ENCODE measurements around the gene OR2S2. TPM values are rescaled to one million over a fixed set of nuclear protein-coding genes. Genes with fewer than 3 reads are reported as not detected.
"Not testable (repeated sequence)": the region's sequence is repeated elsewhere in the genome, so short reads cannot be mapped to it uniquely, and the experiment has no call there.

The OR2S2 gene
- total RNA-seq, 6 donors from 2014 or later, result not detected

GRCh38 chr9:35998333-35998732 is 40.4 kb upstream of the OR2S2 start:
- Histone ChIP-seq H3K27ac (no peak overlapping the region), H3K4me3 (no peak overlapping the region), H3K27me3 (no peaks in the 10 kb centered on the region), H3K4me1 (no peaks in the 10 kb centered on the region), H3K9me3 (peaks cover 0 to 9% (median 6%) of the 10 kb centered on the region in 4 donors), H3K36me3 (no peaks in the 10 kb centered on the region)
- TF ChIP-seq EP300 (IDR thresholded peaks at IDR 0.05) (no peak), POLR2AphosphoS5 (IDR thresholded peaks at IDR 0.05) (no peak), CTCF (IDR thresholded peaks at IDR 0.05) (no peak), POLR2A (IDR thresholded peaks at IDR 0.05) (no peak)
- no peak for ATAC-seq (ENCODE audit: low FRiP score in 2 of 2)
- WGBS, 2 donors, result 76 to 86% methylated on average over 1 of the region's 1 CpG
- no peak for DNase-seq

GRCh38 chr9:35997016-35997415 is 39.1 kb upstream of the OR2S2 start:
- WGBS, 2 donors, result 61 to 76% methylated on average over 4 of the region's 4 CpGs

GRCh38 chr9:35996358-35996970 is 38.5 kb upstream of the OR2S2 start:
- Histone ChIP-seq H3K4me1 (no peaks in the 10 kb centered on the region), H3K36me3 (no peaks in the 10 kb centered on the region), H3K27me3 (no peaks in the 10 kb centered on the region), H3K27ac (peak overlapping the region in 3 of 4 donors; percentile 23 to 69 (median 42)), H3K4me3 (no peak overlapping the region), H3K9me3 (peaks cover 0 to 9% (median 6%) of the 10 kb centered on the region in 4 donors)
- DNase-seq, result peak in 1 of 2 donors; percentile 62
- TF ChIP-seq POLR2AphosphoS5 (IDR thresholded peaks at IDR 0.05), result no peak
- no peak for TF ChIP-seq POLR2A (IDR thresholded peaks at IDR 0.05)
- TF ChIP-seq EP300 (IDR thresholded peaks at IDR 0.05), result no peak
- TF ChIP-seq CTCF (IDR thresholded peaks at IDR 0.05), result no peak
- ATAC-seq (ENCODE audit: low FRiP score in 2 of 2), result peak; percentile 82 to 86
- 54 to 55% methylated on average over 1 of the region's 1 CpG for WGBS, 2 donors

More at GRCh38 chr9:35997016-35997415, 39.1 kb upstream of the OR2S2 start:
- H3K4me3 ChIP-seq, H3K9me3 ChIP-seq, H3K36me3 ChIP-seq, H3K4me1 ChIP-seq, H3K27me3 ChIP-seq: not testable (repeated sequence)
- TF ChIP-seq POLR2AphosphoS5 (IDR thresholded peaks at IDR 0.05), result peak in 1 of 2 donors; percentile 16
- H3K27ac ChIP-seq, result peak overlapping the region in 2 of 4 donors; percentile 23 to 69
- DNase-seq (peak in 1 of 2 donors; percentile 66), ATAC-seq (ENCODE audit: low FRiP score in 2 of 2) (peak; percentile 63 to 67)

- no peaks in the 10 kb centered on the region for H3K36me3 ChIP-seq
- WGBS, 2 donors, result 72 to 86% methylated on average over 2 of the region's 2 CpGs
- DNase-seq (no peak), ATAC-seq (ENCODE audit: low FRiP score in 2 of 2) (no peak)
- TF ChIP-seq POLR2A (IDR thresholded peaks at IDR 0.05) (no peak), POLR2AphosphoS5 (IDR thresholded peaks at IDR 0.05) (no peak), EP300 (IDR thresholded peaks at IDR 0.05) (no peak), CTCF (IDR thresholded peaks at IDR 0.05) (no peak)
- peaks cover 0 to 9% (median 6%) of the 10 kb centered on the region in 4 donors for H3K9me3 ChIP-seq
- no peak overlapping the region for H3K27ac ChIP-seq
- H3K4me1 ChIP-seq, result no peaks in the 10 kb centered on the region
- no peaks in the 10 kb centered on the region for H3K27me3 ChIP-seq
- no peak overlapping the region for H3K4me3 ChIP-seq
Observed at GRCh38 chr9:35994959-35995358, 37.0 kb upstream of the OR2S2 start.

GRCh38 chr9:35993976-35994720 is 36.2 kb upstream of the OR2S2 start:
- Histone ChIP-seq H3K4me1 (no peaks in the 10 kb centered on the region), H3K4me3 (no peak overlapping the region), H3K9me3 (peaks cover 0 to 9% (median 6%) of the 10 kb centered on the region in 4 donors), H3K36me3 (no peaks in the 10 kb centered on the region), H3K27me3 (no peaks in the 10 kb centered on the region), H3K27ac (no peak overlapping the region)
- DNase-seq (no peak), ATAC-seq (ENCODE audit: low FRiP score in 2 of 2) (no peak)
- 58 to 95% methylated on average over 5 of the region's 5 CpGs for WGBS, 2 donors
- TF ChIP-seq CTCF (IDR thresholded peaks at IDR 0.05), result no peak
- TF ChIP-seq EP300 (IDR thresholded peaks at IDR 0.05), result no peak
- TF ChIP-seq POLR2A (IDR thresholded peaks at IDR 0.05), result no peak
- TF ChIP-seq POLR2AphosphoS5 (IDR thresholded peaks at IDR 0.05), result no peak

- 91 to 93% methylated on average over 3 of the region's 3 CpGs for WGBS, 2 donors
- not testable (repeated sequence) for ATAC-seq (ENCODE audit: low FRiP score in 2 of 2); DNase-seq; H3K27me3 ChIP-seq; H3K36me3 ChIP-seq; H3K9me3 ChIP-seq; H3K4me3 ChIP-seq; H3K27ac ChIP-seq; H3K4me1 ChIP-seq
Observed at GRCh38 chr9:35993136-35993535, 35.2 kb upstream of the OR2S2 start.

Measured in upper lobe of left lung (tissue), 6 donors.